K562 (cell line): Measurements from ENCODE around the gene GLYATL1B.

ENCODE experiments used
- CTCF ChIP-seq, 3 experiments: IDR thresholded peaks in 2 of 3; conservative IDR thresholded peaks in 1 of 3; 2 replicates each; pipeline ENCODE4 v1.5.1; 2011 to 2012; ENCODE audit warnings: low read length in 3 of 3, mild to moderate bottlenecking in 3 of 3, control low read depth in 2 of 3, improper control_type of control experiment in 1 of 3, inconsistent platforms in 1 of 3, low read depth in 1 of 3, mixed read lengths in 1 of 3, moderate library complexity in 1 of 3; ENCODE audit not compliant: insufficient read depth in 2 of 3
- HMGXB4 ChIP-seq: sonication (generic); formaldehyde crosslinking; IDR thresholded peaks from 2 replicates; pipeline ENCODE4 v1.8.1; 2023; ENCODE audit warnings: mild to moderate bottlenecking, missing genetic modification reagents
- PATZ1 ChIP-seq: fragments of 250-450 bp; sonication (Bioruptor Pico); IDR thresholded peaks from 2 replicates; pipeline ENCODE4 v1.5.0; 2020; ENCODE audit warnings: mild to moderate bottlenecking, borderline replicate concordance
- SETDB1 ChIP-seq: IDR thresholded peaks from one replicate; pipeline ENCODE4 v1.6.1; 2012; ENCODE audit warnings: low read length, control low read depth, inconsistent platforms
- ZFP36 ChIP-seq: fragments of 150-350 bp; IDR thresholded peaks from 2 replicates; pipeline ENCODE4 v1.6.1; 2018; ENCODE audit warnings: low read length, low read depth; ENCODE audit not compliant: partially characterized antibody
- ZNF274 ChIP-seq: IDR thresholded peaks from 2 replicates; pipeline ENCODE4 v1.6.1; 2011; ENCODE audit warnings: low read depth, mild to moderate bottlenecking, low read length, moderate library complexity, borderline replicate concordance

- TF ChIP-seq CTCF (IDR thresholded peaks at IDR 0.05 in 2 of 3, conservative IDR thresholded peaks at IDR 0.05 in 1 of 3; ENCODE audit: insufficient read depth in 2 of 3, low read depth in 1 of 3, low read length in 3 of 3), result no peak
- no peak for TF ChIP-seq ZNF274
- TF ChIP-seq ZFP36, result no peak
- no peak for TF ChIP-seq HMGXB4 (CRISPR knock-in tag)
- TF ChIP-seq SETDB1, result no peak
- no peak for TF ChIP-seq PATZ1 (CRISPR knock-in tag)
Measured at GRCh38 chr11:59078435-59078834, 7.7 kb upstream of the GLYATL1B start.
